SIG-M5 treated with dmso at 0.1 percent for 504 hours (cell line): Measurements from ENCODE around the gene TANGO6.
"Not testable (repeated sequence)": the region's sequence is repeated elsewhere in the genome, so short reads cannot be mapped to it uniquely, and the experiment has no call there.

Experiments used
- DNase-seq: peaks from one replicate; lab custom pipeline; 2025; ENCODE audit not compliant: unreplicated experiment; lab: John Stamatoyannopoulos, UW

The TANGO6 gene

DNA sequence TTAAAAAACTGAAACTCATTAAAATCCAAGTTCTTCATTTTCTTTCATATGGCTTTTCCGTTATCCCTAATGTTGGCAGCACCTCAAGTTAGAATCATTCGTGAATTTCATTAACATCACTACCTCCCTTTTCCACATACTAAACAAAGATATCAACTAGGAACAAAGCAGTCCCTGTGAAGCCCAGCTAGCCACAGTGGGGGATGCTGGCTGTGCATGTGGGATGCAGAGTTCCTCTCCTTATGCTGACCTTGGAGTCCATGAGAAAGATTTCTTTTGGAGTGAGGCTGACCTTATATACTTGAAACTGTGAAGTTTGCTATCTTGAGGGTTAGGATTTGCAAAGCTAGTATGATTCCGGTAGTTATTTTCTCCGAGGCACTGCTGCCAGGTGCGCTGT, 117.6 kb downstream of the TANGO6 start:
- no peak for DNase-seq

DNA sequence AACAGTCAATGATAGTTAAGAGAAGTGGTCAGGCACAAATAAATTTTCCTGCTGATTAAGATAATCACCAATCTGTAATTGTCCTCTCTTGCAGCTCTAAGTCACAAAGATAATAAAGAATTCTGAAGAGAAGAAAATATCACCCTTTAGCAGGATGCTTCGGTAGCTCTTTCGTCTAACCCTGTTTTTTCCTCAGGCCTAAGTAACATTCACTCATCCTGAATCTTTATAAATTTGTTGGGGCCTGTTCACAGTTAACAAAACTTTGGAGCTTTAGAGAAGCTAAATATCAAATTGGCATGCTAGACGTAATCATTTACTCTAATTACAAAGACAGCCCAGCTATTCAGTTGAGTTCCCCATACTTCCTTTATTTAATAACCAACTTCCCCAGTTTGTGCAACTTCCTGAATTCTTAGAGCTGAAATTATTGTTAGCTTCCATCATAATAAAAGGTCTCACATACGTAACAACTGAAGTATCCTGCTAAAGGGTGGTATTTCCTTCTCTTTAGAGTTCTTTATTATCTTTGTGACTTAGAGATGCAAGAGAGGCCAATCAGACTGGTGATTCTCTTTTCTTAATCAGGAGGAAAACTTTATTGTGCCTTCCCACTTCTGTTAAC, 118.6 kb downstream of the TANGO6 start:
- peak; percentile 75 for DNase-seq

DNA sequence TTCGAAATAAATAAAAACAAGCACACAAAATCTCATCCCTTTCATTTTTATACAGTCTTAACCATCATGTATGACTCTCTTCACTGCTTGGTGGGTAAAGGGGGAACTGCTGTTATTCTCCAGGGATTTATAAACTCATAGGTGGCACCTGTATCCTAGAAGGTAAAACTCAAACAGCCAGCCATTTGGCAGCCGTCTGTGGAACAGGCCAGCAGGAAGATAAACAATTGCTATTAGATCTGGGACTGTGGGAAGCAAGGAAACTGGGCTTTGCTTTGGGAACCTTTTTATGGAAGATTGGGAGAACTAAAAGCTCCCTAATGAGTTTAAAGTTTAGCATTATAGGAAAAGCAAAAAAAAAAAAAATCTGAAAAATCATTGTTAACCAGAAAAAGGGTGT, 126.0 kb downstream of the TANGO6 start:
- DNase-seq, result no peak

DNA sequence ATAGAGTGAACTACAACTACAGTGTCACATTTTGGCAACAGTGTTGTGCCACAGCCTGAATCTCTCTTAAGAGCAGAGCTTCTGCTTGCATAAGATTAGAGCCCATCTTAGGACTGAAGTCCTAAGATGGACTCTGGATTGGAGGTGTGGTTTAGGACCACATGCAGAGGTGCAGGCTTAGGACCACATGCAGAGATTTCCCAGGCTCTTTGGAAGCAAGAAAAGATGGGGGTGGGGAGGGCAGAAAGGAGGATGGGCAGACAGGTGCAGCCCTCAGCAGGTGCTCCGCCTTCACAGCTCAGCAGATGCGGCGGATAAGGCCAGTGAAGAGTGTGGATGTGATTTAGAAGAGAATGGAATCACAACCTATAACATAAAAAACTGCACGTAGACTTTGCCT, 128.7 kb downstream of the TANGO6 start:
- DNase-seq, result no peak

DNA sequence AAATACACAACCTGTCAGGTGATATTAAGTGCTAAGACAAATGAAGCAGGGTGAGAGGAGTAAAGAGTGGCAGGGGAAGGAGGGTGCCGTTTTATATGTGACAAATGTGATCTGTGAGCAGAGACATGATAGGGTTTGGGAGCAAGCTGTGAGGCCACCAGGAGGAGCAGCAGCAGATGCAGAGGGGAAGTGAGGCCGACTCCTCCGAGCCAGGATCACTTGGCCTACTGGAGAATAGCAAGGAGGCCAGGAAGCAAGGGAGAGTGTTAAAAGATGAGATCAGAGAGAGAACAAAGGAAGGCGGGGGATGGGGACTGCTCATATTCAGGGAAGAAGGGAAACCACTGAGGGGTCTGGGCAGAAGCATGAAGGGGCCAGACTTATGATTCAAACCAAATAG, 129.4 kb downstream of the TANGO6 start:
- DNase-seq, result no peak

DNA sequence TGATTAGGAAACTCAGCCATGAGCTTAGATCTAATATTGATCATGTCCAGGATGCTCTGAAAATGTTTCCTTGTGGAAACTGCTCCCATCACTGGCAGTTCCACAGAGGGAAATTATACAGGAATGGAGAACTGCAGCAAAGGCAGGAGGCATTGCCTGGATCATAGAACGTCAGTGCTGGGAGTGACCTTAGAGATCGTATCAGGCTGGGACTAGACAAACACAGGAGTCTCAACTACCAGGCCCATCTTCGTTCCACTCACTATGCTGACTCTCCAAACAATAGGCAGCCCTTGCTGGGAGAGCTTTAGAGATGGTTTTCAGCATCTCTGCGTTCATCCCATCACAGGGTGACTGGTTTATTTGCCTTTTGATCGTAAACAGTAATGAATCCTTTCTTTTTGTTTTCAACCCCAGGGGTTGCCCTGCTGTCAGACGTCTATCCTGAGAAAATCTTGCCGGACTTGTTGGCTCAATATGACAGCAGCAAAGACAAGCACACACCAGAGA, 130.3 kb downstream of the TANGO6 start:
- peak; percentile 19 for DNase-seq

DNA sequence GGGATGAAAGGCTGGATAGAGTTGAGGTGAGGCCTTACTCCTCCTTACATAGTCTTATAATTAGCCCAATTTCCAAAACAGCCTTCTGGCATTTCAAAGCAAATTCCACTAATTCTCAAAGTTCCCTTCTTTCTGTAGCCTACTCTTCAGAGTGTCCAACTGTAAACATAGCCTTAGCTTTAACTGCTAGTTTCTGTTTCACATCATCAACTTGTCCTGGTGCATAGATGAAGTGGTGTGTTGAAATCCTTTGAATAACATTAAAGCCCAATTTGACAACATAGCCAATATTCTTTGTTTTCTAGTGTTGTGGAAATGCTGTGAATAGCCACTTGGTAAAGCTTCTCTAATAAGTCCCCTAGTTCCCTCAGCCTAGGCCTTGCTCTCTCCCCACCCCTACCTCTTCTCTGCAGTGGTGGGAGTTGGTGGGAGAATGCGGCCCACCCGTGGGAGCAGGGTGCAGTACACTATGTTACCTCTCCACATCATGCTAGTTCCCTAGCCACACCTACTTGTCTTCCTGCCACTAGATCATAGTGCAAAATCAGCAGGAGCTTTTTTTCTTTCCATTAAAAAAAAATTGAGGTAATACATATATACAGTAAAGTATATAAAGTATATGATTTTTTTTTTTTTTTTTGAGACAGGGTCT, 135.1 kb downstream of the TANGO6 start:
- DNase-seq, result no peak

DNA sequence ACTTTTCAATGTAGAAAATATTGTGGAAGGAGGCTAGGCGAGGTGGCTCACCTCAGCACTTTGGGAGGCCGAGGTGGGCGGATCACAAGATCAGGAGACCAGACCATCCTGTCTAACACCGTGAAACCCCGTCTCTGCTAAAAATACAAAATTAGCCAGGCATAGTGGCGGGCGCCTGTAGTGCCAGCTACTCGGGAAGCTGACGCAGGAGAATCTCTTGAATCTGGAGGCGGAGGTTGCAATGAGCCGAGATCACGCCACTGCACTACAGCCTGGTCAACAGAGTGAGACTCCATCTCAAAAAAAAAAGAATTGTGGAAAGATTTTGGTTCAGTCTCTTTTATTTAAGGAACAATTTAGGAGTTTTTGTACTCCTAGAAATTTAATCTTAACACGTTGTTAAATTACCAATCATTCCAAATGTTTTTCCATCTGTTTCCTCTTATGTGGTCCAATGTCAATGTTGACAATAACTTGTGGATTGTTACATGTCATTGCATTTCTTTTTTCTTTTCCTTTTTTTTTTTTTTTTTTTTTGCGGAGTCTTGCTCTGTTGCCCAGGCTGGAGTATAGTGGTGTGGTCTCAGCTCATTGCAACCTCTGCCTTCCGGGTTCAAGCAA, 137.5 kb downstream of the TANGO6 start:
- DNase-seq, result no peak

DNA sequence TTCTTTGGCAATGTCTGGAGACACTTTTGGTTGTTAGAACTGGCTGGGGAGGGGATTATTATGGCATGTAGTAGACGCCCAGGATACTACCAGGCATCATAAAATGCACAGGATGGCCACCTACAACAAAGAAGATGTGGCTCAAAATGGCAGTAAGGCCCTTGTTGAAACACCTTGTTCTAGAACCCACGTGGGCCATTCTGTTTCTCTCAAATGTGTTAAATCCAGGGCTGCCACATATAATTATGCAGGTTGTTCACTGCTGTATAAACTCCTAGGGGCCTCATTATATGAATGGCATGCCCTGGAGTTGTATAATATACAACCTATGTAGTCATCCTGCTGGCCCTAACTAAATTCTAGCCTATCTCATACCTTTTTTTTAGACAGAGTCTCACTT, 138.6 kb downstream of the TANGO6 start:
- DNase-seq, result no peak

DNA sequence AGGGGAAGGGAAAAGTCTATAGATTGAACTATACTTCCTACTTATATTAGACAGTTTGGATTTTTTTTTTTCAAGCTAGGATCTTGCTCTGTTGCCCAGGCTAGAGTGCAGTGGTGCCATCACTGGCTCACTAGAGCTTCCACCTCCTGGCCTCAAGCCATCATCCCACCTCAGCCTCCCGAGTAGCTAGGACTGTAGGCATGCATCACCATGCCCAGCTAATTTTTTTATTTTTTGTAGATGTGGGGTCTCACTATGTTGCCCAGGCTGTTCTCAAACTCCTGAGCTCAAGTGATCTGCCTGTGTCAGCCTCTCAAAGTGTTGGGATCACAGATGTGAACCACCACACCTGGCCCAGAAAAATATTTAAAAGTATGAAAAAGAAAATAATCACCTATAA, 141.1 kb downstream of the TANGO6 start:
- DNase-seq, result no peak

DNA sequence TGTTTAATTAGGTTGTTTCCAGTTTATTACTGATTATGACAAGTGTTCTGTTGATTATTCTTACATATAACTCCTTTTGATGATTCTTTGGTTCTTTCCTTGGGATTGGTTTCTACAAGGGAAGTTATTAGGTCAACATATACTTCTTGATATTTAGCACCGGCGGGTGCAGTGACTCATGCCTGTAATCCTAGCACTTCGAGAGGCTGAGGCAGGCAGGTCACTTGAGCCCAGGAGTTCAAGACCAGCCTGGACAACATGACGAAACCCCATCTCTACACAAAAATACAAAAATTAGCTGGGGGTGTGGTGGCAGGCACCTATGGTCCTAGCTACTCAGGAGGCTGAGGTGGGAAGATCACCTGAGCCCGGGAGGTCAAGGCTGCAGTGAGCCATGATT, 141.9 kb downstream of the TANGO6 start:
- DNase-seq, result no peak

DNA sequence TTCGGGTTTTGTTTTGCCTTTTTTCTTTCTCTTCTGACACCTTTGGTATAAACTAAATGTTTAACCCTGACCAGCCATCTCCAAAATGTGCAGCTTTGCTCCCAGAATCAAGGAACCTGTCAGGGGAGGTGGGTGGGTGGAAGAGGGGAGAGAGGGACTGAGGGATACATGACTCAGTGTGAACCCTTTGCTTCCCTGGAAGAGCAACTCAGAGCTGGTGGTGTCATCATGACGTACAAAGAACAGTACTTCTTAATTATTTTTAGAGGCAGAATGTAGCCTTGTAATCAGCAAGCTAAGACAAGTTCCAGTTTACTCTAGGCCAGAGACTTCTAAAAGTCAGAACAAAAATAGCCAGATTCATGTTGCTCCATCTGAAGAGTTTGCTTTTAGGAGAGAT, 142.5 kb downstream of the TANGO6 start:
- DNase-seq, result no peak

DNA sequence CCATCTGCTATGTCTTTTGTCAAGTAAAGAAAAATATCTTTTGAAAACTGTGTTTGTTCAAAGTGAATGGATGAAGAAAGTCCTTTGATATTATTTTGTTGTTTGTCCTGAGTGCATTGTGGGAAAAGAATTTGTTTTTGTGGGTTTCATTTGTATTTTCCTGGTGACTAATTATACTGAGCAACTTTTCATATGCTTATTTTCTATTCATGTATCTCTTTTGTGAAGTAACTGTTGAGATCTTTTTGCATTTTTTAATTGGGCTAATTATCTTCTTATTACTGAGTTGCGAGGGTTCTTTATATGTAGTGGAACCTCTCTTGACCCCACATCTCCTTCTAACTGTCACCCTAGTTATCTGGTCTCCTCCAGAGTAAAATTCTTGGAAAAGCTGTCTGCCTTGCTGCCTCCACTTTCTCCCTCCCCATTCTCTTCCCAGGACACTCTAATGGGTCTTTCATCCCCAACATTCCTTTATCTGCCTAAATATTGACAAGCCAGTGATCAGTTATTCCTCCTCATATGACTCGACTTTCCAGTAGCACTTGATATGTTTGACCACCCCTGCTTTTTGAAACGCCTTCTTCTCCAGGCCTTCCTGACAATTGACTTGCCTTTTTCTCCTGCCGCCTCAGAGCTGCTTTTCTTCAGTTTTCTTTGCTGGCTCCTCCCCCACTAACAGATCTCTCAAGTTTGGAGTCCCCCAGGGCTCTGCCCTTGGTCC, 144.6 kb downstream of the TANGO6 start:
- no peak for DNase-seq

DNA sequence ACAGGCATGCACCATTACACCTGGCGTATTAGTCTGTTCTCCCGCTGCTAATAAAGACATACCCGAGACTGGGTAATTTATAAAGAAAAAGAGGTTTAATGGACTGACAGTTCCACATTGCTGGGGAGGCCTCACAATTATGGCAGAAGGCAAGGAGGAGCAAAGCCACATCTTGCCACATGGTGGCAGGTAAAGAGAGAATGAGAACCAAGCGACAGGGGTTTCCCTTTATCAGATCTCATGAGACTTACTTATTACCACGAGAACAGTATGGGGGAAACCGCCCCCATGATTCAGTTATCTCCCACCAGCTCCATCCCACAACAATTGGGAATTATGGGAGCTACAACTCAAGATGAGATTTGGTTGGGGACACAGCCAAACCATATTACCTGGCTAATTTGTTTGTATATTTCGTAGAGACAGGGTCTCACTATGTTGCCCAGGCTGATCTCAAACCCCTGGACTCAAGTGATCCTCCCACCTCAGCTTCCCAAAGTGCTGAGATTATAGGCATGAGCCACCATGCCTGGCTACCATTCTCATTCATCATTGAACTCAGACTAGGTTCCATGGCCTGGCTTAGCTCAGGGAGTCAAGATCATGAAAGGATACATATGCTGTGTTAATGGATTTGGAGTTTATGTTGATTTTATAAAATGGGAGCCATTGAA, 147.0 kb downstream of the TANGO6 start:
- not testable (repeated sequence) for DNase-seq

DNA sequence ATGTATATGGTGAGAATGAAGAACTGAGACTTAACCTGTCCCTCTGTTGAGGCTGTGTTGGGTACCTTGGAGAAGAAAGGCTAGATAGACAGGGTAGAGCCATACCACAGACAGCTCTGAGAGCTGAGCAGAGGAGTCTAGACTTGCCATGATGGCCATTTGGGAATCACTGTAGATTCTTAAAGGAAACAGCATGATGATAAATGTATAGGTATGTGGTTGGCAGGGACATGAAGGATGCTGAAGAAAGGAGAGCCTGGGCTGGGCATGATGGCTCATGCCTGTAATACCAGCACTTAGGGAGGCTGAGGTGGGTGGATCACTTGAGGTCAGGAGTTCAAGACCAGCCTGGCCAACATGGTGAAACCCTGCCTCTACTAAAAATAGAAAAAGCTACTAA, 147.7 kb downstream of the TANGO6 start:
- no peak for DNase-seq

DNA sequence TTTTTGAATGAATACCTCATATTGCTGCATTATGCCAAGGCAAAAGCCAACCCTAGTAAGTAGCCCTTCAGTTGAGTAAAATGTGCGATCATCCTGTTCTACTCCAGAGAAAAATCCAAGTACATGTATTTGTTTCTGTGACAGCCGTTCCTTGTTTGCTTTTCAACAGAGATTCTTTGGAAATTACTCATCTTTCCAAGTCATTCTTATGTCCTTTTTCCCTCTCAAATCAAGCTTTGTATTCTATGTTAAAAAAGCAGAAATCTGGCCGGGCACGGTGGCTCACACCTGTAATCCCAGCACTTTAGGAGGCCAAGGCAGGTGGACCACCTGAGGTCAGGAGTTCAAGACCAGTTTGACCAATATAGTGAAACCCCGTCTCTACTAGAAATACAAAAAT, 149.2 kb downstream of the TANGO6 start:
- DNase-seq, result no peak

DNA sequence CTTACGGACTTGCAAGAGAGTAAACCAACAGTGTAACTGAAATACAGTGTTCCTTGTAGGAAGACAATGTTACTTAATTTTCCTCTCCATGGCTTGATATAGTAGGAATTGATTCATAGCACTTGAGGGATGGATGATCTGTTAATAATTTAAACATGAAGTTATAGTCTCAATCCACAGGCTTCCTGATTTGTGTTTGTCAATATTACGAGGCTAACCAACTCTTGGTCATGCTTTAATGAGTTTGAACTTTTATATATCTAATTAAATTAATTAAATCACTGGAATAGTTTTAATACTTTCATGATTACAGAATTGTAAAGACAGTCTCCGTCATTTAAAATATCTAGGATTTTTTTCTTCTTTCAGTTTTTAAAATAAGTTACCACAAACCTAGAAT, 150.1 kb downstream of the TANGO6 start:
- DNase-seq, result no peak

DNA sequence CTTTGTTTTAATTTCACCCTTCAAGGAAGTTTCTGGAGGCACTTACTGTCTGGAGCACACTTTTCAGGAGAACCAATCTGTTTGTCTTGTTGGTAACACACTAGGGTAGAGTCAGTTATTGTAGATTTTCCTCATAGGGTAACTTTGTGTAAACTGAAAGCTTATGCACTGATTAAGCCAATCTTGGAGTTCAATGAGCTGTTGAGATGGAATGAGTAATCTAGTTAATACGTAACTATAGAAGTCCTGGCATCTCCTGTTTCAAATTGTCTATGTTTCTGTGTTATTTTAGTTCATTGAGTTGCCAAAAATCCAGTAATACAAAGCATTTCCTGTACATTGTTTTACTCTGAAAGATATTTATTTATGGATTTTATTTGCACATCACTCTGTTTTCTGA, 150.6 kb downstream of the TANGO6 start:
- DNase-seq, result no peak

DNA sequence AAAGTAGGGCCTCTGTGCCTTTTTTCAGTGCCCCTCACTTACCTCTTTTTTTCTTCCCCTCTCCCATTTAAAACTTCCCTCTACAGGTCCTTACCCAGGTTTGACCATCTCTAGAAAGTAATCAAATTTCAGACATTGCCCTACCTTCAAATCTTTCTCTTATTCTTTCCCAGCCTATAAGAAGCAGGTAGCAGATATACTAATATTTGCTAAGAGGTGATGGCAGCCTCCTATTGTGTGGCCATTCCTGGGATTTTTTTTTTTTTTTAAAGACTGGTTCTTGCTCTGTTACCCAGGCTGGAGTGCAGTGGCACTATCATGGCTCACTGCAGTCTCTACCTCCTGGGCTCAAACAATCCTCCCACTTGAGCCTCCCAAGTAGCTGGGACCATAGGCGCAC, 151.0 kb downstream of the TANGO6 start:
- no peak for DNase-seq

DNA sequence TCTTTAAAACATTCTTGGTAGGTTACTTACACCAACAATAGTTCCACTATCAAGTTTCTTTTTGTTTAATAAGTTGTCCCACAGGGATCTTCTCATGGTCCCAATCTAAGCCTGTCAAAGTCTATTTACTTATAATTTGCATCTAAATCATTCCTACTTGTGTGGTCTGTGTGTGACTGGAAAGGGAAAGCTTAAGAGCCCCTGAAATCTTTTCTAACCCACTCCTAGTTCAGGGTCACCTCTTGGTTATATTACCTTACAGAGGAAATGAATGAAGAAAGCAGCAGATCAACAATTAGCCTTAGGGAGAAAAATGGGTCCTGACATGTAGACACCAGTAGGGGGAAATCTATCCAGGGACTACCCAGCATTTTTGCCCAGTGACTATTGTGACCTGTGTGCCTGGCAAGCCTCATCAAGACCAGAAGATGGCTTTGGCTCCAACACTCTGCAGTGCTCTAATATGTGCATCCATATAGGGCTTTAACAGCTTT, 151.7 kb downstream of the TANGO6 start:
- no peak for DNase-seq

DNA sequence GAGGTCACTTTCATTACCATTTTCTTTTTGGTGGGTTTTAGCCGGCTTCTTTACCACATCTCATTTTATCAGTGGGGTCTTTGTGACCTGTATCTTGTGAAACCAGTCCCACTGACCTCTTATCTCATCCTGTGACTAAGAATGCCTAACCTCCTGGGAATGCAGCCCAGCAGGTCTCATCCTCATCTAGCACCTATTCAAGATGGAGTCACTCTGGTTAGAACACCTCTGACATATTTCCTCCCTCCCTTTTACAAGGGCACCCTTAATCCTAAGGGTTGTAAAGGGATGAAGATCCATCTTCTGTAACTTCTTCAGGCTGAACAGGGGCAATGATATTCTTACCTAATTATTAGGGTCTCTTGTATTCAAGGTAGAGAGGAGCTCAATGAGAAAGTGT, 154.2 kb downstream of the TANGO6 start:
- DNase-seq, result no peak
